Adrenal gland (tissue), 12 donors: ENCODE results near the gene FAXDC2. TPM values are rescaled to one million over a fixed set of nuclear protein-coding genes. Genes with fewer than 3 reads are reported as not detected.

Experiments
- DNase-seq, 7 donors: peaks; one replicate each; pipeline ENCODE4 v3.0.0-alpha.2; 2019 to 2020
- H3K27ac ChIP-seq, 5 donors: fragments of 200-600 bp; sonication (generic) in 4 of 5; 1 replicate in 3 of 5; 2 replicates in 2 of 5; pipeline versions ENCODE4 v1.5.1 to v1.8.0; 2016 to 2020; ENCODE audit warnings: mild to moderate bottlenecking in 1 of 5
- H3K27me3 ChIP-seq: fragments of 200-600 bp; 2 replicates; pipeline ENCODE4 v1.8.0; 2021
- H3K36me3 ChIP-seq, 2 donors: fragments of 200-600 bp; replicated peaks in 1 of 2; 1 replicate in 1 of 2; 2 replicates in 1 of 2; pipeline versions ENCODE4 v1.5.1 to v1.8.0; 2018 to 2022
- H3K4me1 ChIP-seq, 2 donors: fragments of 200-600 bp; replicated peaks in 1 of 2; 1 replicate in 1 of 2; 2 replicates in 1 of 2; pipeline versions ENCODE4 v1.5.1 to v1.8.0; 2018 to 2021
- H3K4me3 ChIP-seq, 4 donors: fragments of 200-600 bp; sonication (generic) in 3 of 4; one replicate each; pipeline ENCODE4 v1.5.1; 2016 to 2018
- H3K9me3 ChIP-seq, 3 donors: fragments of 200-600 bp; sonication (generic) in 1 of 3; replicated peaks in 1 of 3; 1 replicate in 2 of 3; 2 replicates in 1 of 3; pipeline versions ENCODE4 v1.5.1 to v1.8.0; 2016 to 2021
- CTCF ChIP-seq, 6 experiments: fragments of 450-650 bp in 4 of 6; fragments of 200-600 bp in 2 of 6; sonication (generic) in 1 of 6; IDR thresholded peaks; 1 replicate in 5 of 6; 2 replicates in 1 of 6; pipeline versions ENCODE4 v1.5.1 to v1.8.0; 2016 to 2021; ENCODE audit warnings: antibody characterized with exemption in 6 of 6, mild to moderate bottlenecking in 2 of 6, moderate library complexity in 1 of 6
- POLR2A ChIP-seq, 2 donors: fragments of 450-650 bp; IDR thresholded peaks; one replicate each; pipeline ENCODE4 v1.6.1; 2017; ENCODE audit warnings: antibody characterized with exemption in 2 of 2, mild to moderate bottlenecking in 2 of 2, moderate library complexity in 1 of 2
- WGBS, 4 donors: extraction: QIAGEN DNeasy Blood & Tissue Kit in 2 of 4; methylation state at CpG; one replicate each; pipeline versions ENCODE4 v1.1.5 to v1.1.7; 2013 to 2017; 5-methylcytosine and 5-hydroxymethylcytosine counted together
- intact Hi-C, 2 donors: fragments of 100-400 bp; cut with DNase I; formaldehyde crosslinking; loops; one replicate each; pipeline versions ENCODE4 v1.14.1 to v1.15.0; 2022 to 2023
- polyA plus RNA-seq, 3 donors: library from polyadenylated mRNA; stranded (reverse); fragments of 200-250 nt in 2 of 3; fragments of 350-450 nt in 1 of 3; fragmentation: Illumina TruSeq in 1 of 3; extraction: RNeasy Lipid Tissue Mini Kit (QIAGEN cat#74804) in 1 of 3; gene quantifications; one replicate each; pipeline ENCODE4 v1.2.3, GENCODE V29; 2013 to 2014
- total RNA-seq, 9 donors: library from RNA; depleted of rRNA in 4 of 9; stranded (reverse); fragments of >200 nt in 4 of 9; fragments of 120-200 nt in 1 of 9; fragmentation: NEBNext Ultra II Directional in 1 of 9; extraction: Animal tissue kit (Norgen Biotek cat#: 25700) in 1 of 9; gene quantifications; one replicate each; pipeline versions ENCODE4 v1.1.0 to v1.2.4, GENCODE V29; 2013 to 2023
- donor health status: healthy with polysubstance abuse.
- donor health status: Bipolar disorder and iron deficiency.
- donor health status: DM: yes; HTN: yes; CAD: no.
- donor health status: DM: no; HTN: no; CAD: no.
- donor health status: DM: no; HTN: no; CAD: no.
- donor health status: DM: yes; HTN: yes; CAD: no.

Gene FAXDC2
- total and polyA plus RNA-seq, 12 donors, result 12.2 to 86.2 (median 44.0) TPM

GRCh38 chr5:154858297-154858971 lies 8.0 kb upstream of the FAXDC2 start, which contains the start of gene CNOT8:
TSS of gene CNOT8 (plus strand) at chr5:154858627. CDS start at chr5:154863279, 4,652 bp downstream.
- 0 to 1% (median 0%) methylated on average over 21 to 65 of the region's 65 CpGs for WGBS, 4 donors
- Histone ChIP-seq H3K4me3 (peak within 1 kb of the TSS in 3 of 4 donors; percentile 27 to 88 (median 81)), H3K27me3 (no peaks in the 10 kb centered on the region), H3K9me3 (no peaks in the 10 kb centered on the region), H3K4me1 (peaks cover 28 to 44% of the 10 kb centered on the region in 2 donors), H3K27ac (peak within 1 kb of the TSS; percentile 90 to 100 (median 99)), H3K36me3 (no peaks in the 10 kb centered on the region)
- TF ChIP-seq POLR2A (IDR thresholded peaks at IDR 0.05) (peak; percentile 96 to 100), CTCF (IDR thresholded peaks at IDR 0.05) (no peak)
- peak; percentile 97 to 99 (median 99) for DNase-seq
- intact Hi-C loops, result no loop called here

- Histone ChIP-seq H3K4me3 (peak overlapping the region; percentile 7 to 88 (median 52)), H3K4me1 (peaks cover 28 to 43% of the 10 kb centered on the region in 2 donors), H3K27me3 (no peaks in the 10 kb centered on the region), H3K36me3 (no peaks in the 10 kb centered on the region), H3K27ac (peak overlapping the region; percentile 90 to 100 (median 99)), H3K9me3 (no peaks in the 10 kb centered on the region)
- intact Hi-C loops, result no loop called here
- 0% methylated on average over 10 to 59 of the region's 59 CpGs for WGBS, 4 donors
- TF ChIP-seq CTCF (IDR thresholded peaks at IDR 0.05) (peak in 2 of 6 experiments; percentile 14 to 15), POLR2A (IDR thresholded peaks at IDR 0.05) (peak in 1 of 2 donors; percentile 87)
- DNase-seq, result peak; percentile 95 to 98 (median 98)
These were observed 7.3 kb upstream of the FAXDC2 start for GRCh38 chr5:154857530-154858296.

- no peak overlapping the region for H3K4me3 ChIP-seq
- no peaks in the 10 kb centered on the region for H3K27me3 ChIP-seq
- TF ChIP-seq CTCF (IDR thresholded peaks at IDR 0.05), result no peak
- no peak for TF ChIP-seq POLR2A (IDR thresholded peaks at IDR 0.05)
- no peaks in the 10 kb centered on the region for H3K36me3 ChIP-seq
- peak overlapping the region in 3 of 5 donors; percentile 72 to 90 (median 83) for H3K27ac ChIP-seq
- whole genome bisulfite sequencing, 4 donors, result 89 to 93% (median 90%) methylated on average over 3 of the region's 3 CpGs
- intact Hi-C loops, result no loop called here
- H3K9me3 ChIP-seq, result no peaks in the 10 kb centered on the region
- peak in 2 of 7 donors; percentile 14 to 50 for DNase-seq
- peaks cover 0 to 30% of the 10 kb centered on the region in 2 donors for H3K4me1 ChIP-seq
These were observed 948 bp upstream of the FAXDC2 start for GRCh38 chr5:154851351-154851750.

GRCh38 chr5:154849791-154850201 lies 607 bp downstream of the FAXDC2 start:
- no peaks in the 10 kb centered on the region for H3K27me3 ChIP-seq
- H3K4me3 ChIP-seq, result peak overlapping the region in 3 of 4 donors; percentile 35 to 86 (median 50)
- peak in 1 of 7 donors; percentile 2 for DNase-seq
- no peaks in the 10 kb centered on the region for H3K36me3 ChIP-seq
- 5 to 27% (median 11%) methylated on average over 2 of the region's 2 CpGs for WGBS, 4 donors
- TF ChIP-seq CTCF (IDR thresholded peaks at IDR 0.05) (no peak), POLR2A (IDR thresholded peaks at IDR 0.05) (no peak)
- intact Hi-C loops, result no loop called here
- H3K4me1 ChIP-seq, result peaks cover 0 to 33% of the 10 kb centered on the region in 2 donors
- peak overlapping the region in 4 of 5 donors; percentile 44 to 90 (median 78) for H3K27ac ChIP-seq
- H3K9me3 ChIP-seq, result no peaks in the 10 kb centered on the region
